Caki2 (cell line): ENCODE results near the gene ITGB4. TPM values are rescaled to one million over a fixed set of nuclear protein-coding genes. Genes with fewer than 3 reads are reported as not detected.
A peak's percentile ranks its signal among the peaks of the same experiment; 100 is the strongest.
"Not testable (repeated sequence)": the region's sequence is repeated elsewhere in the genome, so short reads cannot be mapped to it uniquely, and the experiment has no call there.

ENCODE experiments used
- DNase-seq: peaks from one replicate; pipeline ENCODE4 v3.0.0-alpha.2; 2015; ENCODE audit warnings: low read depth
- in situ Hi-C: cut with HindIII; loops from 2 replicates; pipeline ENCODE4 v1.10.0; 2016; ENCODE audit warnings: low sequenced_read_pairs, low pct_unique_long_range_greater_than_20kb, mixed read lengths
- total RNA-seq: library from RNA; depleted of rRNA; stranded (reverse); fragments of >200 nt; shearing (Covaris generic); gene quantifications from 2 replicates; pipeline ENCODE4 v1.2.3, GENCODE V29; 2014; ENCODE audit warnings: low replicate concordance

ITGB4 gene
- total RNA-seq, 1 experiment from 2014 or later = 12.4 TPM

GRCh38 chr17:75776386-75777295 lies 55.4 kb downstream of the ITGB4 start:
- in situ Hi-C loops = no loop called here

GRCh38 chr17:75777296-75777922 lies 56.1 kb downstream of the ITGB4 start:
- no peak for DNase-seq
- in situ Hi-C loops = no loop called here

More at GRCh38 chr17:75776386-75777295, 55.4 kb downstream of the ITGB4 start:
- no peak for DNase-seq

- in situ Hi-C loops, DNase-seq: not testable (repeated sequence)
These were observed 57.0 kb downstream of the ITGB4 start for GRCh38 chr17:75778066-75778860.

GRCh38 chr17:75778861-75779249 lies 57.6 kb downstream of the ITGB4 start:
- no peak for DNase-seq
- in situ Hi-C loops = no loop called here

- DNase-seq = peak; percentile 99
- in situ Hi-C loops = no loop called here
These were observed 58.2 kb downstream of the ITGB4 start for GRCh38 chr17:75779250-75779986.

- DNase-seq = peak; percentile 42
- in situ Hi-C loops = no loop called here
These were observed 59.0 kb downstream of the ITGB4 start for GRCh38 chr17:75779987-75780889.

- peak; percentile 51 for DNase-seq
- in situ Hi-C loops = no loop called here
These were observed 62.0 kb downstream of the ITGB4 start for GRCh38 chr17:75783069-75783783.

GRCh38 chr17:75783803-75784472 lies 62.7 kb downstream of the ITGB4 start:
- DNase-seq = no peak
- in situ Hi-C loops = no loop called here

GRCh38 chr17:75784473-75785015 lies 63.3 kb downstream of the ITGB4 start, which contains the start of gene UNK:
Gene UNK (plus strand): TSS chr17:75784806. CDS start chr17:75784881, 75 bp downstream.
- DNase-seq = peak; percentile 98
- in situ Hi-C loops = no loop called here

- peak; percentile 96 for DNase-seq
- in situ Hi-C loops = no loop called here
These were observed 64.0 kb downstream of the ITGB4 start for GRCh38 chr17:75785016-75785890.

GRCh38 chr17:75791254-75791653 lies 70.0 kb downstream of the ITGB4 start:
- in situ Hi-C loops = no loop called here
- DNase-seq = no peak

- DNase-seq = no peak
- in situ Hi-C loops = no loop called here
These were observed 72.2 kb downstream of the ITGB4 start for GRCh38 chr17:75793460-75793859.

- DNase-seq = no peak
- in situ Hi-C loops = no loop called here
These were observed 74.8 kb downstream of the ITGB4 start for GRCh38 chr17:75795820-75796607.

GRCh38 chr17:75799402-75799801 lies 78.1 kb downstream of the ITGB4 start:
- no peak for DNase-seq
- in situ Hi-C loops = no loop called here
